HCT116 (cell line): ENCODE results near the gene SIRPB1.

Source experiments
- EZH2 ChIP-seq: fragments of 200-600 bp; sonication (generic); IDR thresholded peaks from 2 replicates; pipeline ENCODE4 v1.6.1; 2017; ENCODE audit warnings: antibody characterized with exemption, mixed run types
- JUND ChIP-seq: IDR thresholded peaks from 2 replicates; pipeline ENCODE4 v1.6.1; 2012
- POLR2A ChIP-seq: IDR thresholded peaks from 2 replicates; pipeline ENCODE4 v1.7.0; 2011; ENCODE audit warnings: borderline replicate concordance; ENCODE audit not compliant: insufficient read depth, insufficient read length; ENCODE audit errors: extremely low read depth
- POLR2AphosphoS5 ChIP-seq: IDR thresholded peaks from 2 replicates; pipeline ENCODE4 v1.6.1; 2011; ENCODE audit warnings: mild to moderate bottlenecking, low read depth, low read length, moderate library complexity
- RAD21 ChIP-seq: IDR thresholded peaks from 2 replicates; pipeline ENCODE4 v1.6.1; 2012; ENCODE audit warnings: low read depth, mild to moderate bottlenecking
- YY1 ChIP-seq: IDR thresholded peaks from 2 replicates; pipeline ENCODE4 v1.6.1; 2011; ENCODE audit warnings: low read length, low read depth, moderate library complexity, mild to moderate bottlenecking; ENCODE audit not compliant: insufficient replicate concordance; ENCODE audit errors: extremely low read depth
- ZFX ChIP-seq: fragments of 450-650 bp; IDR thresholded peaks from 2 replicates; pipeline ENCODE4 v1.6.1; 2017
- ZNF274 ChIP-seq: fragments of 200-500 bp; sonication (Bioruptor generic); IDR thresholded peaks from 2 replicates; pipeline ENCODE4 v1.6.1; 2014; ENCODE audit warnings: mild to moderate bottlenecking, low read depth, low read length, inconsistent platforms
- TF ChIP-seq, protein P1 (sequence below), 3 experiments: fragments of 200-600 bp in 1 of 3; sonication (generic) in 1 of 3; IDR thresholded peaks in 2 of 3; conservative IDR thresholded peaks in 1 of 3; 2 replicates each; pipeline ENCODE4 v1.5.1; 2012 to 2017; ENCODE audit warnings: low read depth in 2 of 3, low read length in 2 of 3, antibody characterized with exemption in 1 of 3, borderline replicate concordance in 1 of 3, control low read depth in 1 of 3, mild to moderate bottlenecking in 1 of 3, mixed read lengths in 1 of 3, mixed run types in 1 of 3, moderate library complexity in 1 of 3; ENCODE audit not compliant: insufficient read depth in 1 of 3
- TF ChIP-seq, protein P2 (sequence below): IDR thresholded peaks from 2 replicates; pipeline ENCODE4 v1.6.1; 2012
- TF ChIP-seq, protein P3 (sequence below): IDR thresholded peaks from 2 replicates; pipeline ENCODE4 v1.6.1; 2012

DNA sequence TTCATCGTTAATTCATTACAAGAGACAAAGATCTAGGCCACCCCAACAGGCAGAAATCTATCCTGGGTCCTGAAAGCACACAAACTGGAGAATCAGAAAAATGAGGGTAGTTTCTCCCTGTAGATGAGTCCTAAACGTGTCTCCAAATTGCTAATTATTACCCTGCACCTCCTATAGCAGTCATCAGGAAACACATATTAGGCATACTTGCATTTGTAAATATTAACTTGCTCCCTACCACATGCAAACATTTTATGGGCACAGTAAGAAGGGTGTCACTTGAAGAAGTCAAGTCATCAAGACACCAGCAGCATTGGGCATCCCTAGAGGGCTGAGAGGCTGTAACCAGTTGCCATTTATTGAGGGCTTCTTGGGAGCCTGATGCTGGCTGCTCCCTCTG lies 17.9 kb upstream of the SIRPB1 start:
- TF ChIP-seq EZH2 (no peak), RAD21 (no peak), JUND (no peak), ZNF274 (no peak), ZFX (no peak), POLR2A (no peak), YY1 (no peak), POLR2AphosphoS5 (no peak)
- TF ChIP-seq, protein P1, sequence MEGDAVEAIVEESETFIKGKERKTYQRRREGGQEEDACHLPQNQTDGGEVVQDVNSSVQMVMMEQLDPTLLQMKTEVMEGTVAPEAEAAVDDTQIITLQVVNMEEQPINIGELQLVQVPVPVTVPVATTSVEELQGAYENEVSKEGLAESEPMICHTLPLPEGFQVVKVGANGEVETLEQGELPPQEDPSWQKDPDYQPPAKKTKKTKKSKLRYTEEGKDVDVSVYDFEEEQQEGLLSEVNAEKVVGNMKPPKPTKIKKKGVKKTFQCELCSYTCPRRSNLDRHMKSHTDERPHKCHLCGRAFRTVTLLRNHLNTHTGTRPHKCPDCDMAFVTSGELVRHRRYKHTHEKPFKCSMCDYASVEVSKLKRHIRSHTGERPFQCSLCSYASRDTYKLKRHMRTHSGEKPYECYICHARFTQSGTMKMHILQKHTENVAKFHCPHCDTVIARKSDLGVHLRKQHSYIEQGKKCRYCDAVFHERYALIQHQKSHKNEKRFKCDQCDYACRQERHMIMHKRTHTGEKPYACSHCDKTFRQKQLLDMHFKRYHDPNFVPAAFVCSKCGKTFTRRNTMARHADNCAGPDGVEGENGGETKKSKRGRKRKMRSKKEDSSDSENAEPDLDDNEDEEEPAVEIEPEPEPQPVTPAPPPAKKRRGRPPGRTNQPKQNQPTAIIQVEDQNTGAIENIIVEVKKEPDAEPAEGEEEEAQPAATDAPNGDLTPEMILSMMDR (IDR thresholded peaks at IDR 0.05 in 2 of 3, conservative IDR thresholded peaks at IDR 0.05 in 1 of 3; ENCODE audit: borderline replicate concordance in 1 of 3, insufficient read depth in 1 of 3, low read depth in 2 of 3, low read length in 2 of 3), result no peak
- TF ChIP-seq, protein P2, sequence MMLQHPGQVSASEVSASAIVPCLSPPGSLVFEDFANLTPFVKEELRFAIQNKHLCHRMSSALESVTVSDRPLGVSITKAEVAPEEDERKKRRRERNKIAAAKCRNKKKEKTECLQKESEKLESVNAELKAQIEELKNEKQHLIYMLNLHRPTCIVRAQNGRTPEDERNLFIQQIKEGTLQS, result no peak
- TF ChIP-seq, protein P3, sequence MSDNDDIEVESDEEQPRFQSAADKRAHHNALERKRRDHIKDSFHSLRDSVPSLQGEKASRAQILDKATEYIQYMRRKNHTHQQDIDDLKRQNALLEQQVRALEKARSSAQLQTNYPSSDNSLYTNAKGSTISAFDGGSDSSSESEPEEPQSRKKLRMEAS, result no peak
